DMS153 treated with DMSO at 0.1 percent for 48 hours (cell line): ENCODE measurements around the gene KCNN1.
"Not testable (repeated sequence)": the region's sequence is repeated elsewhere in the genome, so short reads cannot be mapped to it uniquely, and the experiment has no call there.

ENCODE experiments used
- DNase-seq: peaks from one replicate; lab custom pipeline; 2025; ENCODE audit not compliant: unreplicated experiment; lab: John Stamatoyannopoulos, UW

Gene KCNN1

GRCh38 chr19:18027151-18027550 is 60.2 kb downstream of the KCNN1 start:
- no peak for DNase-seq

- peak; percentile 25 for DNase-seq
These were observed 62.9 kb downstream of the KCNN1 start for GRCh38 chr19:18029617-18030338.

- DNase-seq: not testable (repeated sequence)
These were observed 64.5 kb downstream of the KCNN1 start for GRCh38 chr19:18031401-18031800.

- DNase-seq: not testable (repeated sequence)
These were observed 65.2 kb downstream of the KCNN1 start for GRCh38 chr19:18032102-18032501.

GRCh38 chr19:18041054-18041453 is 74.1 kb downstream of the KCNN1 start:
- no peak for DNase-seq

- no peak for DNase-seq
These were observed 76.8 kb downstream of the KCNN1 start for GRCh38 chr19:18043676-18044075.

- DNase-seq: peak; percentile 21
These were observed 78.0 kb downstream of the KCNN1 start for GRCh38 chr19:18044825-18045304.

- DNase-seq: no peak
These were observed 78.6 kb downstream of the KCNN1 start for GRCh38 chr19:18045307-18046050.

- no peak for DNase-seq
These were observed 79.3 kb downstream of the KCNN1 start for GRCh38 chr19:18046059-18046718.

- no peak for DNase-seq
These were observed 82.5 kb downstream of the KCNN1 start for GRCh38 chr19:18049385-18049784.
